Measurements from ENCODE around the gene MTHFS.

DNA sequence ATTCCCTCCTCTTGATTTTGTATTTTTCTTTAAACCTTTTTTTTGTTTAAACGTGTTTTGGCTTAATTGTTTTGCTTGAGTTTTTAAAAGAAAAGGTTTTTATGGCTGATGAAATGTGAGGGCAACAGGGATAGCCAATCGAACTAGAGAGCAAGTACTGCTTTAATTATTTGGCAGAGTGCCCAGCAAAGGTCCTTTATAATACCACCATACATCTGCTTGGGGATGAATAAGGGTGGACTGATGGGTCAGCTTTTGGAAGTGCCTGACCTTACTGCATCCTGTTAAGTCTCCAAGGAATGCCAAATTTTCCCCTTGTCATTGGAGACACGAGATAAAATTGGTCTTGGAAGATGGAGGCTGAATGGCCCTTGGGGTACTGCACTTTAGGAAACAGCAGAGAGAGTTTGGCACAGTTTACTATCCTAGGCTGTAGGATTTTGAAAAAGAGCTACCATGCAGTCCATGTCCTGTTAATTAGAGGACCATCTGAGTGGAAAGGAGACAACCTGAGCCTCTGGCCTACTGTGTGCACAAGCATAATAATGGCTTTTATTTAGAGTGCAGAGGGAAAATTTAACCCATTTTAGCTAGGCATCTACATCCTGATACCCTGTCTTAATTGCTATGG lies 19.8 kb upstream of the MTHFS start:
- TF ChIP-seq, protein P1, sequence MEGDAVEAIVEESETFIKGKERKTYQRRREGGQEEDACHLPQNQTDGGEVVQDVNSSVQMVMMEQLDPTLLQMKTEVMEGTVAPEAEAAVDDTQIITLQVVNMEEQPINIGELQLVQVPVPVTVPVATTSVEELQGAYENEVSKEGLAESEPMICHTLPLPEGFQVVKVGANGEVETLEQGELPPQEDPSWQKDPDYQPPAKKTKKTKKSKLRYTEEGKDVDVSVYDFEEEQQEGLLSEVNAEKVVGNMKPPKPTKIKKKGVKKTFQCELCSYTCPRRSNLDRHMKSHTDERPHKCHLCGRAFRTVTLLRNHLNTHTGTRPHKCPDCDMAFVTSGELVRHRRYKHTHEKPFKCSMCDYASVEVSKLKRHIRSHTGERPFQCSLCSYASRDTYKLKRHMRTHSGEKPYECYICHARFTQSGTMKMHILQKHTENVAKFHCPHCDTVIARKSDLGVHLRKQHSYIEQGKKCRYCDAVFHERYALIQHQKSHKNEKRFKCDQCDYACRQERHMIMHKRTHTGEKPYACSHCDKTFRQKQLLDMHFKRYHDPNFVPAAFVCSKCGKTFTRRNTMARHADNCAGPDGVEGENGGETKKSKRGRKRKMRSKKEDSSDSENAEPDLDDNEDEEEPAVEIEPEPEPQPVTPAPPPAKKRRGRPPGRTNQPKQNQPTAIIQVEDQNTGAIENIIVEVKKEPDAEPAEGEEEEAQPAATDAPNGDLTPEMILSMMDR (conservative IDR thresholded peaks at IDR 0.05) = no peak
- TF ChIP-seq EZH2 (IDR thresholded peaks at IDR 0.05; ENCODE audit: low read depth) = no peak

All from PC-9 (cell line).